ENCODE measurements around the gene PLCH1.

DNA sequence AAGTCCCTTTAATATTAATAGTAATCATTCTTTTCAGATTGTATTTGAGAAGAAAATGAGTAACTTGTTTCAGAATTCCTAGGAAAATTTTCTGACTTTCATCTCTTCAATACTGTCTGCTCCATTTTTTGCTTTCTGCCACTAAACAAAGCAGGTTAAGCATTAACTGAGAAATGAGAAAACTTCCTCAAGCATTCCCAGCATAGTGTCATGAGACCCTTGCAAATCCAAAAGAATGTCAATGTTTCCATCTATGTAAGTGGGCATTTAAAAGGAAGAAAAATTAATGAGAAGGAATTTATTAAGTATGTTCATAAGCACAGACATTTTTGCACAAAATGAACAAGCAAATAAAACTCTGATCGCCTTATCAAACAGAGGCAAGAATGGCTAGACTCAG is 303.4 kb downstream of the PLCH1 start:
- TF ChIP-seq, protein P1, sequence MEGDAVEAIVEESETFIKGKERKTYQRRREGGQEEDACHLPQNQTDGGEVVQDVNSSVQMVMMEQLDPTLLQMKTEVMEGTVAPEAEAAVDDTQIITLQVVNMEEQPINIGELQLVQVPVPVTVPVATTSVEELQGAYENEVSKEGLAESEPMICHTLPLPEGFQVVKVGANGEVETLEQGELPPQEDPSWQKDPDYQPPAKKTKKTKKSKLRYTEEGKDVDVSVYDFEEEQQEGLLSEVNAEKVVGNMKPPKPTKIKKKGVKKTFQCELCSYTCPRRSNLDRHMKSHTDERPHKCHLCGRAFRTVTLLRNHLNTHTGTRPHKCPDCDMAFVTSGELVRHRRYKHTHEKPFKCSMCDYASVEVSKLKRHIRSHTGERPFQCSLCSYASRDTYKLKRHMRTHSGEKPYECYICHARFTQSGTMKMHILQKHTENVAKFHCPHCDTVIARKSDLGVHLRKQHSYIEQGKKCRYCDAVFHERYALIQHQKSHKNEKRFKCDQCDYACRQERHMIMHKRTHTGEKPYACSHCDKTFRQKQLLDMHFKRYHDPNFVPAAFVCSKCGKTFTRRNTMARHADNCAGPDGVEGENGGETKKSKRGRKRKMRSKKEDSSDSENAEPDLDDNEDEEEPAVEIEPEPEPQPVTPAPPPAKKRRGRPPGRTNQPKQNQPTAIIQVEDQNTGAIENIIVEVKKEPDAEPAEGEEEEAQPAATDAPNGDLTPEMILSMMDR (IDR thresholded peaks at IDR 0.05): no peak
- TF ChIP-seq POLR2AphosphoS5 (IDR thresholded peaks at IDR 0.05; ENCODE audit: insufficient read depth in 1 of 2, low read depth in 1 of 2): no peak
